GM19328 (cell line): ENCODE measurements around the gene PLCB1.
"Not testable (repeated sequence)": the region's sequence is repeated elsewhere in the genome, so short reads cannot be mapped to it uniquely, and the experiment has no call there.

Experiments used
- ATAC-seq: cut with Tn5 transposase; IDR thresholded peaks from one replicate; pipeline ENCODE4 v1.9.1; 2021; ENCODE audit warnings: mild to moderate bottlenecking, moderate library complexity; ENCODE audit not compliant: unreplicated experiment

PLCB1 gene

DNA sequence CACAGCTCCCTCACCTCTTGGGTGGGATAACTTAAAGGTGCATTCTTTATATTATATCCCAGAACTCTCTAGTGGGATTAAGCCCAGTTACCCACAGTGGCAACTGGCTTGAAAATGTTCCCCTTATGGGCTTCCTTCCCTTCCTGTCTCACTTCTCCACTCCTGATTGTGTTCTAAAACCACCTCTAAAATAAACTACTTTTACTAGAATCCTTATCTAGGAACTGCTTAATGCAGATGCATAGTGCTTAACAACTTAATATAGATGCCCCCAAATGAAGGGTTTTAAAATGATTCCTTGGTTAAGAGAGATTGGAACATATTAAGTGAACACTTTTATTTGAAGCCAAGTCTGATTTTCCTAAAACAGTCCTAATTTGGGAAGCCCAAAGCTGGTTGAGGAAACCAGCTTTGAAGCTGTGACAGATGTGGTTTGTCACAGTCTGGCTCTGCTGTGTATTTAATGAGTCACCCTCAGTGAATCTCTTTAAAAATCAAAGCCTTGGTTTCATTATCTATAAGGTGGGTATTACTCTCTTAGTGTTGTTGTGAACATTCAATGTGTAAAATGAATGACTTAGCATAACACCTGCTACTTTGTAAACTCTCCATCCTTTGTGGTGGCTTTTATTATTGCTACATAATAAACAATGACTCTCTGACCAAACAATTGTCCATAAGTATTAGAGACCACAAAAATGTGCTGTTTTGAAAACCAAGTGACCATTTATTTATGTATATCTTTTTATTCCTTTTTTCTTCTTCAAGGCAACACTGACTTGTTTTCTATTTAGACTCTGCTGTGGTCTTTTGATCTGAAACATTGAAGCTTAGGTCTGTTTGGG is 24.4 kb downstream of the PLCB1 start:
- no peak for ATAC-seq

DNA sequence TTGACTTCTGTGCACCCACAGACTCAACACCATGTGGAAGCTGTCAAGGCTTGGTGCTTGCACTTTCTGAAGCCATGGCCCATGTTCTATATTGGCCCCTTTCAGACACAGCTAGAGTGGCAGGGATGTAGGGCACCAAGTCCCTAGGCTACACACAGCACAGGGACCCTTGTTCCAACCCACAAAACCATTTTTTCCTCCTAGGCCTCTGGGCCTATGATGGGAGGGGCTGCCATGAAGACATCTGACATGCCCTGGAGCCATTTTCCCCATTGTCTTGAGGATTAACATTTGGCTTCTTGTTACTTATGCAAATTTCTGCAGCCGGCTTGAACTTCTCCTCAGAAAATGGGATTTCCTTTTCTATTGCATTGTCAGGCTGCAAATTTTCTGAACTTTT is 27.2 kb downstream of the PLCB1 start:
- not testable (repeated sequence) for ATAC-seq

DNA sequence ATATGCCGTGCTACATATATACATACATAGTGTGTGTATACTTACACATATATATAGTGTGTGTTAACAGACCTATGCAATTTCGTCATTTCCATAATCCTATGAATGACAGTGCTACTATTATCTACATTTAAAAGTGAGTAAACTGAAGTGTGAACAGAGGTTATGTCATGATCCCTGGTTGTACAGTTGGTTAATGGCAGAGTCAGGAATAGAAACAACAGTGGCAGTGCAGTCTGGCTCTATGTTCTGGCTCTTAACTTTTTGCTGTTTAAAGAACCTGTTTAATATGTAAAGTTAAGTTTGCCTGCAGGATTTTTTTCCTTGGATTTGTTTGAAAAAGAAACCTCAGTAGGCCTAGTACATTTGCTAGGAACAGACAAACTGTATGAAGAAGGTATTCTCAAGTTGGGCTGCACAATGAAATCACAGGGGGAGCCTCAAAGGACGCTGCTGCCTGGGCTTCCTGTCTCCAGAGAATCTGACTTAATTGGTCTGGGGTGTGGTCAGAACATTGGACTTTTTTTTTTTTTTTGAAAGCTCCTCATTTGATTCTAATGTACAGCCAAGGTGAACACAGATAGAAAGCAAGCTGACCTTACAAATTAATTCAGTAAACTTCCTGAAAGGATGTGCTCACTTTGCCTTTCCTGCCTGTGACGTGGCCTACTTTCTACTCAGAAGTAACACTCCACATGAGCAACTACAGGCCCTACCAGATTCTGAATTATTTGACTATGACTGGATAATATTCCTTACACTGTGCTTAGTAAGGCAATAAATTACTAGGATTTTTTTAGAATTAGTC is 29.4 kb downstream of the PLCB1 start:
- no peak for ATAC-seq

DNA sequence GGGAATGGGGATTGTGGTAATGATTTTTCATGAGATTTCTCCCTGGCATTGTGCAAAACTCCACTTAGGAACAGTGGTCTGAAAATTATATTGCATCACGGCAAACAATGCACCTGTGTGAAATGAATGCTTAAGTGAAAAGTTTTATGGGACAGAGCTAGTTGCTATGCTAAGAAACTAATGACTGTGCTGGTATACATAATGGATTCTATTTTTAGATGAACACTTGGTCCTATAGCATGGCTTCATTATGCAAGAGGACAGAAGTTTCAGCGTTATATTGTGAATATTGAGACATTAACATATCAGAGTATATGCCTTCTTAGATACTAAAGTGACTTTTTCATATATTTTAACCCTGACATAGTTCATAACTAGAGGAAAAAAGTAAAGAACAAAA is 30.5 kb downstream of the PLCB1 start:
- no peak for ATAC-seq

DNA sequence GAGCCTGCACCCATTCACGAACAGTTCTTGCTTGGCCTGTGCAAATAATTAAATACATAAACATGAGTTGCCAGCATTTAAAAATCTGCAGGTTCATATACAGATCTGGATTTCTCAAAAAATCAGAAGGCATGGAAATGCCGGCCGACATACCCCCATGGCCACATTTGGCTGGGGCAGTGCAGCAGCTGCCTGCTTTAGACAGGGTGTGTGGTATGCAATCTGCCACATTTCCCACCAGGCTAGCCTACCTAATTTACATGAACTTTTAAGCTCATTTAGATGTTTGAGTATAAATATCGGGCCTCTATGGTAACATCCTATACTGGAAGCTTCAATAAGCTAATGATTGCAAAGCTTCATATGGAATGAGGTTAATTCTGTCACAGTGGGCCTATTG is 31.5 kb downstream of the PLCB1 start:
- ATAC-seq = no peak

DNA sequence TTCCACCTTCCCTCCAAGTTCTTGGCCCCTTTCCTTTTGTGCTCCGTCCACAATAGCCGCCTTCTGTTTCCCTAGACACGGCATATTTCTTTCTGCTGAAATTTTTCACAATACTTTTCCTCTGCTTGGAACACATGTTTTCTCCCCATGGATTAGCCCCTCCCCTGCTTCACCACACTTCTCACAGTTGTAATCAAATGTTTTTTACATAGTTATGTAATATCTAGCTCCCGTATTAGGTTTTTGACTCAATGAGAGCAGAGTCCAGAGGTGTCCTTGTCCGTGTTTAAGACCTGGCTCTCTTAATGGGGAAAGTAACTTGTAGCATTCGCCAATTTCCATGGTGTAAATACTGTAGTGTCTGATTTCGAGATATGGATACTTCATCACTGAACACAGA is 34.7 kb downstream of the PLCB1 start:
- no peak for ATAC-seq

DNA sequence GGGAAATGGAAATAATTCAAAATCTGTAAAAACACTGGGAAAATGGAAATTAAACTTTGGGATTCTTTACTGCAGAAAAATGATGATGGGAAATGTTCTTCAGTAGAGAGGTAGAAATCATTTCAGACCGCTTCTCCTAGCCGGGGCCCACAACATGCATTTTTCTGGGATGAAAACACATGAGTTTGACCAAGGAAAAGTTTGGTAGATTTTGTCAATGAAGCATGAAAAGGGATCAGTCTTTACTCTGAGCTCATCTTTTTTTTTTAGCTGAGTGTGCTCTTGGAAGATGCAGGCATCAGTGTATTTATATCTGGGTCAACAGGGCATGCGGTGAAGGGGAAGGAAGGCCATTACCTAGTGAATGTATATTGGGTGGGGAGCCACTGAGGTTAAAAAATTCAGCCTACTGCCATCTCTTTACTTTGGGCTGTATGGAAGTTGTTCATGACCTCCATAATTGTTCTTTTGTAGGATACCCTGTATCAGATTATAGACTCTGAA is 36.8 kb downstream of the PLCB1 start:
- ATAC-seq = no peak

DNA sequence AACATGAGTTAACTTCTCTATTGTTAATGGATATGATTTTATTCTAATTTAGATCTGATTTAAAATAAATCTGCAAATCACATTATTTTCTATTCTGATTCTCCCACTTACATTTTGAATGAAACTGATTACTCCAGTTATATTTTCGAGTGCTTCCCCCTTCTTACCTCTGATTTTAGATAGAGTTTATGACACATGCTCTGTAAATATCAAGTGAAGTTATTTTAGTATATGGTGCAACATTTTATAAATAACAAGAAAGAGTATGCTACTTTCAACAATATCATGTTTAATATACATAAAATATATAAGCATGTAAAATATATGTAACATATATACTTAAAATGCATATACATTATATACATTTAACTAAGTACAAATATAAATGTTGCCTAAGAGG is 38.9 kb downstream of the PLCB1 start:
- no peak for ATAC-seq

DNA sequence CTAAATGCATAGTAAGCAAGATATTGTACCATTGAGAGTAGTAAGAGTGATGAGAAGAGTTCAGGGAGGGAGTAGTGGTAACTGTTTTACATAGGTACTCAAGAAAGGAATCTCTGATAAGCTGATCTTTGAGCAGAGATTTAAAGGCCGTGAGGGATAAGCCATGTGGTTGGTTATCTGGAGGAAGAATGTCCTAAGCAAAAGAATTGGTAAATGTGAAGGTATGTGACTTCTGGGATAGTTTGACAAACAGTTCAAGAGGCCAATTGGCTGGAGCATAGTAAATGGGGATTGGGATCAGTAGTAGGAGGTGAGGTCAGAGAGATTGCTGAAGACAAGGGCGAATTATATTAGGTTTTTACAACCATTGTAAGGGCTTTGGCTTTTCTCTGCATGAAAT is 40.1 kb downstream of the PLCB1 start:
- no peak for ATAC-seq

DNA sequence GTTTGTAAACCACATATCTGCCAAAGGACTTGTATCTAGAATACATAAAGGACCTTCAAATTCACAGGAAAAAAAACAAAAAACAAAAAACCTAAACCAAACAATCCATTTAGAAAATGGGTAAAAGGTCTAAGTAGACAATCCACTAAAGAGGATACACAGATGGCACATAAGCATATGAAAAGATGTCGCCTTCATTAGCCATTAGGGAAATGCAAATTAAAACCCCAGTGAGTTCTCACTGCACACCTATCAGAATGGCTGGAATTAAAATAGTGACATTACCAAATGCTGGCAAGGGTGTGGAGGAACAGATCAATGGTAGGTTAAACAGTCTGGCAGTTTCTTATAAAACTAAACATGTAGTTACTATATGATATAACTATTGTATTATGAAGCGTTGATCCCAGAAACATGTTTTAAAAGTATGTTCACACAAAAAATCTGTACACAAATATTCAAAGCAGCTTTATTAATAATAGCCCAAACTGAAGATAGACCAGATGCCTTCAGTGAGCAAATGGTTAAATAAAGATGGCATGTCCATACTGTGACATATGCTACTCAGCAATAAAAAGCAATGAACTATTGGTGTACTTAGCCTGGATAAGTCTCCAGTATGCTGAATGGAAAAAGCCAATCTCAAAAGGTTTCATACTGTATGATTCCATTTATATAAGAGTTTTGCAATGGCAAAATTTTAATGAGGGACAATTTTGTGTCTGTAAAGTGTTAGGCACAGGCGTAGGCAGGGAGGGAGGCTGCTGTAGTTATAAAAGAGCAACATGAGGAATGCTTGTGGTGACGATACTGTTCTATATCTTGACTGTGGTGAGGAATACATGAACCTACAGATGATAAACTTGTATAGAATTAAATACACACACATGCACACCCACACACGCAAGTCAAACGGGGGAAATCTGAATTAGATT is 43.9 kb downstream of the PLCB1 start:
- no peak for ATAC-seq

DNA sequence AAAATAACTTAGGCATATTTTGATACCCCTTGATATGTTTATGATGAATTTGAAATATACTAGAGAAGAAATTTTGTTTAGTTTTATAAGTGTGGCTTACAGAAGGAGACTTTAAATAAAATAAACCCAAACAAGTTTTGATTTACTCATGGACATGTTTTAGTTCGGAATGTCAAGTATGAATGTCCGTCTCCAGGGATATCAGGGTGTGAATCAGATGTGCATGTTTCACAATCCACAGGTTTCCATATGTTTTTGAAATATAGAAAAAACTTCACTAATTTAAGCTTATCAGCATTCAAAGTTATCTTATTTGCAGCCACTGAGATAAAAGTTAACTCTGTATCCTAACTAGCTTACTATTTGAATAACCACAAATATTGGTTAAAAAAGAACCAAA is 51.5 kb downstream of the PLCB1 start:
- no peak for ATAC-seq

DNA sequence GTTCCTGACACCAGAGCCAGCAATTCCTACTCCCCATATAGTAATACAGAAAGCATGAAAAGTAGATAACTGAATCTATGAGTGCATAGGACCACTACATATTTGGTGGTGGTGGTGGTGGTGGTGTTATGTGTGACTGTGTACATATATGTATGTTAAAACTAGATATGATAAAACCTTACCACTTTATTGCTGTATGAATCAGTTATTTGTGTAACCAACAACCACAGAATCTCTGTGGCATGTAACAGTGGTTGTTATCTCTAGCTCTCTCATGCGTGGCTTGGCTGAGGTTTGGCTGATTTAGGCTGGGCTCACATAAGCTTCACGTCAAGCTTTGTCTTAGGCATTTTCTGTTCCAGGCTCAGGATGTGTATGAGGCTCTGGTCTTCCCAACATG is 55.7 kb downstream of the PLCB1 start:
- ATAC-seq = no peak

DNA sequence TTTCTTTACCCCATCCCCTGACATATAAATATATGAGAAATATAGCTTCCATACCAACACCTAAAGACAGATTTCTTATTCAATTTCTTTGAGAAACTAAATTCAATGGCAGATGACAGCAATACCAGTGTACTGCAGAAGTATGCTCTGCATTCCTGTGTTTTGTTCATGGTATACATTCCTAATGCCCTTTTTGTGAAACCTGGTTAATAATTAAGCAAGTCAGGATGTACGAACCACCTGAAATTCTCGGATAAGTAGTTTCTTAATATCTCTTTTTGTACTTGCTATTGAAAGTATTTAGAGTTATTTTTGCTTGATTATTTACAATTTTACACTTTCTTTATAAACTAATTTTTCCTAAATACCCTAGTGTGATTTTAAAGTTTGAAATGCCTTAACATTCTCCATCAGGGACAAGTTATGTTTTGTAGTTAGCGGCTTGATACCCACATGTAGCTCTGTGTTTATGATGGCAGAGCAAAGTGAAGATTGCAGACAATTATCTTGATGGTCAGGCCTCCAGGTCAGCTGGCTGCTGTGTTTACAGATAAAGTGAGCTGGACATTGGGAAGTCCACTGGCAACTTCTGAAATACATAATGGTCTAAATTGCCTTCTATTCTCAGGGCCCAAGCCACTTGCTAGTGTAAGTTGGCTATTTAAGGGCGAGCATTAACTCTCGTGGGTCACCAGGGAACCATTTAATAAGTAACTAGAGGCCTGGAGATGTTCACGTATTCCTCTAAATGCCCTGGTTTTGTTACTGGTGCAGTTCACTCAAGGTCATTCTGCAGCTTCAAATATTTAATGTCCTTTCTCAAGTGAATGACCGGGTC is 58.2 kb downstream of the PLCB1 start:
- no peak for ATAC-seq

DNA sequence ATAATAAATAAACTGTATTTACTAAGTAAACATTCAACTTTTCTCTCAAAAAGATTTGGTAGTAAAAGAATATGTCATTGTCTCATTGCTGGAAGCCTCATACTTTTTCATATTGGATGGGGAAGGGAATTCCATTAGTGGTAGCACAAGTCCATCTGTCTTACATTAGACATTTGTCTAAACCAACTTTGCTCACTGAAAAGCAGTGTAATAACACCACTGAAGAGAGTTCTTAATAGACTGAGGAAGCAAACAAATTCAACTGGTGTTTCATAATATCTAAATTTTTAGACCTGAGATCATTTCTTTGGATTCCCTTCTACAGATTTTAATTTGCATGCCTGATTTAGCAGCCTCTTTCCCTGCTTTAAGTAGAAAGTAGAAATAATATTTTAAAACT is 62.7 kb downstream of the PLCB1 start:
- no peak for ATAC-seq

DNA sequence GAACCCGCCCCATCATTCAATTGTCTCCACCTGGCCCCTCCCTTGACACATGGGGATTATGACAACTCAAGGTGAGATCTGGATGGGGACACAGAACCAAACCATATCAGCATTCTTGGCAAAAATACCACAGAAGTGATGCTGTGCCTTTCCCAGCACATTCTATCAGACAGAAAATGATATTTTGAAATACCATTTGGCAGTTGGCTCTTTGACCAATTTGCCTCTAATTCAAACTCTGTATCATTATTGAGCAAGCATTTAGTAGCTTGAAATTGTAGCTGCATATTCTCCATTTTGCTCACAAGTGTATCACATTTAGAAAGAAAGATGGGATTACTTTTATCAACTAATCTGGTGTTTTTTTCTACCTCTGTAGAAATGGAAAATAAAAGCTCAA is 64.0 kb downstream of the PLCB1 start:
- ATAC-seq = no peak

DNA sequence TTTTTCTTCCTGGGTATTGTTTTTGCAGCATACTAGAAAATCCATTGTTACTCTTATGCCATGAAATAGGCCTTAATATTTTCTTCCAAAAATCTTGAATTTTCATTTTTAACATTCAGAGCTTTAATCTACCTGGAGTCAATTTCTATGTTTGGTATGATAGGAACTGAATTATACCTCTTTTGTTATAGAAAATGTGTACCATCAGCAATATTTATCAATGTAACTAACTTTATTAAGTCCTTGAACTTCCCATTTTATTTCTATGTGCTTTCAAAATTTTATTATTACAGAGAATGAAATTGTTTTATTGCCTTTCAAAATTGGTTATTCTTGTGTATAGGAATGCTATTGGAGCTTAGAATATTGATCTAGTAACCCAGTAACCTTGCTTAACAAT is 68.2 kb downstream of the PLCB1 start:
- ATAC-seq = no peak

DNA sequence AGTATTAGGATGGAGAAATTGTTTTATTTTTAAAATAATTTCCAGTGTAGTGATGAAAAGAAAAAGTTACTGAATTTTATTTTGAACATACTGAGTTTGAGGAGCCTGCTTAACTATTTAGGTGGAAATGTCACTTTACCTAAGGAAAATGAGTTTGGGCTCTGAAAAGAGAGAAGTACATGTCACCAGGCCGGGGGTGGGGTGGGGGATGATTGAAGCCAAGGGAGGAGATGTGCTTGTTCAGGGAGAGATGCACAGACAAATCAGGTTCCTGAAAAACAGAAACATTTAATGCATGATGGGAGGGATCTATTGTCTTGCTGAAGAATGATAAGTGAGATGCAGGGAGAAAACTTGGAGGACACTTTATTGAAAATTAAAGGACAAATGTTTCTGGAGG is 71.3 kb downstream of the PLCB1 start:
- ATAC-seq = no peak

DNA sequence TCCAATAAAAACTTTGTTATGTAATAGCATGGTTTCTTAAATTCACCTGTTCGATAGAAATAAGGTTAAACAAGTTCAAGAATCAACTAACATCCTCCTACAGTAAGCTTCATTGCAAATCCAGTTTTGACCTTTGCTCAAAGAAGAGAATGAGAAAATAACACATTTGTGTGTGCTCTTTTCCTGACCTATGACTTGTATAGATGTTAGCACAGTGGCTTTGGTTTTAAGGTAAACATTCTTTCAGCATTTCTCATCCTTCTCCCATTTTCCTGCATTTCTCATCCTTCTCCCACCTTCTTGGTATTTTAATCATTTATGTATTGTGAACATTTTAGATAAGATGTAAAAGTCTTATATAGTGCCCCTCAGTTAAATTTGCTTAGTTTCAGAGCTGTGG is 73.9 kb downstream of the PLCB1 start:
- no peak for ATAC-seq

DNA sequence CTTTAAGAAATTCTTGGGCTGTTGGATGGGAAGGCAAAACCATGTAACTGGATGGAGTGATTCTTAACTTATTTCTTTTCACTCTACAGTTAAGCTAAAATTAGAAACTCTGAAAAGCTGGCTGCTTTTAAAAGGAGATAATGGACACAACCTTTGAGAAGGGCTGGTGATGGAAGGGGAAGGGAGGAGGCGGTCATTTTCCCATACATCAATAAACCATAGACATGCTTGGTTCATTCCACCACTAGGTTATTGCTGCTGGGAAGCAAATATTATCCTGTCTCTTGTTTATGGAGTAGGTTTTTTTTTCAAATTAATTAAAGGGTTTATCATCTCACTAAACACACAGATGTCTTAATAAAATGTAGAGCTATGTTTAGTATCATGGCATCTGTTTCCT is 76.2 kb downstream of the PLCB1 start:
- ATAC-seq = no peak

DNA sequence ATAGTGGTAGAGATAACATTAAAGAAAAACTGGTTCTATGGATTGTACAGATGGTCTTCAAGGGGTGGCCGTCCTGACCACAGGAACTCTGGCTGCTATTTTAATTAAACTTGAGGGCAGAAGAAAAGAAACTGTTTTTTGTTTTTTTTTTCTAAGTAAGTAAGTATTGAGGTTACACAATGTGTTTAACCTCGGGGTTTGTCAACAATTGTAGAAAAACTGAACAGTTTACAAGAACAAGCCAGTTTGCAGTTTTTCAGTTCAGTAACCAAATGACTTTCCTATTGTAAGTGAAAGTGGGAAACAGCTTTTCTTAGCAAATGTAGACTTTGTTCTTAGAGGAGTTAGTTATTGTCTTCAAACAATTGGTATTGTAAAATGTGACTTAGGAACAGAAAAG is 77.0 kb downstream of the PLCB1 start:
- ATAC-seq = no peak
